Measurements from ENCODE around the gene THSD7B.

- TF ChIP-seq CHD2 (IDR thresholded peaks at IDR 0.05; ENCODE audit: low read length), result no peak
- no peak for TF ChIP-seq RAD21 (IDR thresholded peaks at IDR 0.05 in 1 of 2, conservative IDR thresholded peaks at IDR 0.05 in 1 of 2; ENCODE audit: low read depth in 2 of 2, low read length in 2 of 2)
- TF ChIP-seq CTCF (IDR thresholded peaks at IDR 0.05; ENCODE audit: control extremely low read depth in 1 of 3, insufficient read depth in 1 of 3, low read depth in 1 of 3, low read length in 3 of 3), result no peak
- TF ChIP-seq EZH2 (IDR thresholded peaks at IDR 0.05; ENCODE audit: low read depth, low read length, severe bottlenecking), result no peak
- no peak for TF ChIP-seq RFX5 (IDR thresholded peaks at IDR 0.05; ENCODE audit: borderline replicate concordance, low read depth, low read length)
- no peak for TF ChIP-seq PHF8 (conservative IDR thresholded peaks at IDR 0.05; ENCODE audit: low read depth, low read length)
- TF ChIP-seq POLR2A (IDR thresholded peaks at IDR 0.05; ENCODE audit: control extremely low read depth in 1 of 2, low read depth in 2 of 2, low read length in 2 of 2), result no peak
- no peak for TF ChIP-seq POLR2AphosphoS5 (IDR thresholded peaks at IDR 0.05; ENCODE audit: low read depth, low read length)
- TF ChIP-seq RNF2 (IDR thresholded peaks at IDR 0.05; ENCODE audit: borderline replicate concordance, low read depth, low read length, missing control alignments, poor library complexity, severe bottlenecking), result no peak
- no peak for TF ChIP-seq CEBPB (IDR thresholded peaks at IDR 0.05; ENCODE audit: low read depth, low read length)
- TF ChIP-seq EGR1 (IDR thresholded peaks at IDR 0.05; ENCODE audit: borderline replicate concordance, low read depth, low read length), result no peak
- TF ChIP-seq, protein P1, sequence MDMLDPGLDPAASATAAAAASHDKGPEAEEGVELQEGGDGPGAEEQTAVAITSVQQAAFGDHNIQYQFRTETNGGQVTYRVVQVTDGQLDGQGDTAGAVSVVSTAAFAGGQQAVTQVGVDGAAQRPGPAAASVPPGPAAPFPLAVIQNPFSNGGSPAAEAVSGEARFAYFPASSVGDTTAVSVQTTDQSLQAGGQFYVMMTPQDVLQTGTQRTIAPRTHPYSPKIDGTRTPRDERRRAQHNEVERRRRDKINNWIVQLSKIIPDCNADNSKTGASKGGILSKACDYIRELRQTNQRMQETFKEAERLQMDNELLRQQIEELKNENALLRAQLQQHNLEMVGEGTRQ (IDR thresholded peaks at IDR 0.05; ENCODE audit: low read length), result no peak
Observed at GRCh38 chr2:137658433-137658832, 893.1 kb downstream of the THSD7B start.
